SU-DHL-6 (cell line): Measurements from ENCODE around the gene SCAMP2.

Source experiments
- CTCF ChIP-seq: fragments of 200-600 bp; sonication (generic); IDR thresholded peaks from one replicate; pipeline ENCODE4 v1.5.1; 2017; ENCODE audit warnings: antibody characterized with exemption, mild to moderate bottlenecking, low read length, moderate library complexity; ENCODE audit not compliant: insufficient read depth, poor library complexity, severe bottlenecking
- EZH2phosphoT487 ChIP-seq: fragments of 200-600 bp; sonication (generic), shearing (Covaris generic); conservative IDR thresholded peaks from 2 replicates; pipeline ENCODE4 v1.6.1; 2018; ENCODE audit warnings: mild to moderate bottlenecking, antibody characterized with exemption, low read length, moderate library complexity, mixed read lengths

- no peak for TF ChIP-seq CTCF
- TF ChIP-seq EZH2phosphoT487: no peak
Measured at GRCh38 chr15:74821091-74821789, 51.9 kb downstream of the SCAMP2 start.
